Brain microvascular endothelial cell (primary cell): ENCODE results near the gene SUPT5H.
A peak's percentile ranks its signal among the peaks of the same experiment; 100 is the strongest.
"Not testable (repeated sequence)": the region's sequence is repeated elsewhere in the genome, so short reads cannot be mapped to it uniquely, and the experiment has no call there.

Experiments
- DNase-seq: peaks from one replicate; pipeline ENCODE4 v3.0.0-alpha.2; 2020
- H3K27ac ChIP-seq: fragments of 250-450 bp; sonication (Bioruptor Pico); 2 replicates; pipeline ENCODE4 v1.5.1; 2020; ENCODE audit warnings: mild to moderate bottlenecking, moderate library complexity
- H3K27me3 ChIP-seq: fragments of 250-450 bp; sonication (Bioruptor Pico); replicated peaks from 2 replicates; pipeline ENCODE4 v1.5.1; 2020; ENCODE audit warnings: mild to moderate bottlenecking
- H3K36me3 ChIP-seq: fragments of 250-450 bp; sonication (Bioruptor Pico); replicated peaks from 2 replicates; pipeline ENCODE4 v1.5.1; 2020; ENCODE audit warnings: mild to moderate bottlenecking
- H3K4me3 ChIP-seq: 2 replicates; pipeline ENCODE4 v1.5.1; 2011; ENCODE audit warnings: low read depth, mild to moderate bottlenecking, control low read depth, low read length, moderate library complexity
- in situ Hi-C: cut with HindIII; loops from 2 replicates; pipeline ENCODE4 v1.10.0; 2017; ENCODE audit warnings: low sequenced_read_pairs, low pct_ligation_motif_present
- TF ChIP-seq, protein P1 (sequence below): IDR thresholded peaks from 2 replicates; pipeline ENCODE4 v1.5.1; 2011; ENCODE audit warnings: low read depth, mild to moderate bottlenecking, moderate library complexity, low read length, control low read depth, inconsistent platforms; ENCODE audit errors: missing control alignments

The SUPT5H gene

DNA sequence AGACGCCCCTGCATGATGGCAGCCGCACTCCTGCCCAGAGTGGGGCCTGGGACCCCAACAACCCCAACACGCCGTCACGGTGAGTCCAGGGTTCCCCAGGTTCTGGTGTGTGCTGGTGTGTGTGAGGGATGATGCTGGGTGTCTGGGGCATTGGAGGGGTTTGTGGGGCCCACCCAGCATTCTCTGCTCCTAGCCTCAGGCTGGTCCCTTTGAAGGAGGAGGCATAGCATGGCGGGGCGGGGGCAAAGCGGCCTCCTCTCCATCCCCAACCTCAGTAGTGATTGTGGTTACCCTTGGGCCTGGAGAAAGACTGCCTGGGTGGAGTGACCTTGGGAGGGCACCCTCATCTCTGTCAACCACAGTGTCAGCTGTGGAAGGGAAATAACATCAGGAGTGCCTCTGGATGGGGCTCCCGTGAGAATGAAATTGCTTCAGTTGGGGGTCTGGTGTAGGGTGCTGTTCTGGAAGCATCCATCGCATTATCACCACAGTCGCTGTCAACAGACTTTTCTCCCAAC, 28.1 kb downstream of the SUPT5H start:
- TF ChIP-seq, protein P1, sequence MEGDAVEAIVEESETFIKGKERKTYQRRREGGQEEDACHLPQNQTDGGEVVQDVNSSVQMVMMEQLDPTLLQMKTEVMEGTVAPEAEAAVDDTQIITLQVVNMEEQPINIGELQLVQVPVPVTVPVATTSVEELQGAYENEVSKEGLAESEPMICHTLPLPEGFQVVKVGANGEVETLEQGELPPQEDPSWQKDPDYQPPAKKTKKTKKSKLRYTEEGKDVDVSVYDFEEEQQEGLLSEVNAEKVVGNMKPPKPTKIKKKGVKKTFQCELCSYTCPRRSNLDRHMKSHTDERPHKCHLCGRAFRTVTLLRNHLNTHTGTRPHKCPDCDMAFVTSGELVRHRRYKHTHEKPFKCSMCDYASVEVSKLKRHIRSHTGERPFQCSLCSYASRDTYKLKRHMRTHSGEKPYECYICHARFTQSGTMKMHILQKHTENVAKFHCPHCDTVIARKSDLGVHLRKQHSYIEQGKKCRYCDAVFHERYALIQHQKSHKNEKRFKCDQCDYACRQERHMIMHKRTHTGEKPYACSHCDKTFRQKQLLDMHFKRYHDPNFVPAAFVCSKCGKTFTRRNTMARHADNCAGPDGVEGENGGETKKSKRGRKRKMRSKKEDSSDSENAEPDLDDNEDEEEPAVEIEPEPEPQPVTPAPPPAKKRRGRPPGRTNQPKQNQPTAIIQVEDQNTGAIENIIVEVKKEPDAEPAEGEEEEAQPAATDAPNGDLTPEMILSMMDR, result no peak
- DNase-seq, result no peak
- Histone ChIP-seq H3K27ac (no peak overlapping the region), H3K27me3 (no peaks in the 10 kb centered on the region), H3K4me3 (no peak overlapping the region), H3K36me3 (peaks cover 81% of the 10 kb centered on the region)
- in situ Hi-C loops, result no loop called here

DNA sequence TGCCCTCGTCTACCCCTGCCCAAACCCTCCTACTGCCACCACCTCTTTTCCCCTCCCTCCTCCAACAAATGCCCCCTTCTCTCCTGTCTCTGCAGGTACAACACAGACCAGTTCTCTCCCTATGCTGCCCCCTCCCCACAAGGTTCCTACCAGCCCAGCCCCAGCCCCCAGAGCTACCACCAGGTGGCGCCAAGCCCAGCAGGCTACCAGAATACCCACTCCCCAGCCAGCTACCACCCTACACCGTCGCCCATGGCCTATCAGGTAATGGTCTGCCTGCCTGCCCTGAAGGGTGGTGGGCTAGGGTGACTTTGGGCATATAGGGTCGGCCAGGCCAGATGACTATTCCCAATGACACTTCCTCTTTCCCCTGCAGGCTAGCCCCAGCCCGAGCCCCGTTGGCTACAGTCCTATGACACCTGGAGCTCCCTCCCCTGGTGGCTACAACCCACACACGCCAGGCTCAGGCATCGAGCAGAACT, 28.8 kb downstream of the SUPT5H start:
- Histone ChIP-seq H3K4me3 (no peak overlapping the region), H3K36me3 (peaks cover 74% of the 10 kb centered on the region), H3K27ac (no peak overlapping the region), H3K27me3 (no peaks in the 10 kb centered on the region)
- TF ChIP-seq, protein P1, result peak; percentile 94
- DNase-seq, result peak; percentile 18
- in situ Hi-C loops, result no loop called here

DNA sequence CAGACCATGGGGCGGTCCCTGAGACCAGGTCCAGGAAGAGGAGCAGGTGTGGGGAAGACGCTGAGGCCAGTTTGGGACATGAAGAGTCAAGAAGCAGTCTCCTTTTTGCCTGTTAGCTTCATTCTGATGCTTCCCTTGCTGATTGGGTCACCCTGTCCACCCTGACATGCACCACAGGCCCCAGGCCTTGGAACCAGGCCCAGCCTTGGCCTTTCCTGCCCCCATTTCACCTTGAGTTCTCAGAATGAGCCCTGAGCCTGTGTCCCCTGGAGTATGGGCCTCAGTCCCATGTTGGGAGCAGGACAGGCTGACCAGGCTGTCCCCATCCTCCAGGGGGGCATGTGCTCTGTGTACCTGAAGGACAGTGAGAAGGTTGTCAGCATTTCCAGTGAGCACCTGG, 30.4 kb downstream of the SUPT5H start:
- H3K27ac ChIP-seq, result no peak overlapping the region
- H3K36me3 ChIP-seq, result peaks cover 58% of the 10 kb centered on the region
- H3K27me3 ChIP-seq, result no peaks in the 10 kb centered on the region
- no peak overlapping the region for H3K4me3 ChIP-seq
- in situ Hi-C loops, result no loop called here
- TF ChIP-seq, protein P1, result no peak
- no peak for DNase-seq

DNA sequence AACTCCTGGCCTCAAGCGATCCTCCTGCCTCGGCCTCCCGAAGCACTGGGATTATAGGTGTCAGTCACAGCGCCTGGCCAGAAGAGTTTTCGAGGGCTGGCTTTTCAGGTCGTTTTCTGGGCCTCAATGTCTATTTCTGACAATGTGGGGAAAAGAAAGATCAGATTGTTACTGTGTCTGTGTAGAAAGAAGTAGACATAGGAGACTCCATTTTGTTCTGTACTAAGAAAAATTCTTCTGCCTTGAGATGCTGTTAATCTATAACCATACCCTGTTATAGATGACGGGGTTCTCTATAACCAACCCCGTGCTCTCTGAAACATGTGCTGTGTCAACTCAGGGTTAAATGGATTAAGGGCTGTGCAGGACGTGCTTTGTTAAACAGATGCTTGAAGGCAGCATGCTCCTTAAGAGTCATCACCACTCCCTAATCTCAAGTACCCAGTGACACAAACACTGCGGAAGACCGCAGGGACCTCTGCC, 34.0 kb downstream of the SUPT5H start:
- H3K27ac ChIP-seq, DNase-seq, H3K4me3 ChIP-seq, in situ Hi-C loops, H3K27me3 ChIP-seq: not testable (repeated sequence)
- H3K36me3 ChIP-seq, result peaks cover 27% of the 10 kb centered on the region

DNA sequence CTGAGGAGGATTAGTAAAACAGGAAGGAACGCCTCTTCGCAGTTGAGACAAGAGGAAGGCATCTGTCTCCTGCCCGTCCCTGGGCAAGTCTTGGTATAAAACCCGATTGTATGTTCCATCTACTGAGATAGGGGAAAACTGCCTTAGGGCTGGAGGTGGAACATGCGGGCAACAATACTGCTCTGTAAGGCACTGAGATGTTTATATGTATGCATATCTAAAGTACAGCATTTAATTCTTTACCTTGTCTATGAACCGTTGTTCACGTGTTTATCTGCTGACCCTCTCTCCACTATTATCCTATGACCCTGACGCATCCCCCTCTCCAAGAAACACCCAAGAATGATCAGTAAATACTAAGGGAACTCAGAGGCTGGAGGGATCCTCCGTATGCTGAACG, 34.5 kb downstream of the SUPT5H start:
- TF ChIP-seq, protein P1, result no peak

DNA sequence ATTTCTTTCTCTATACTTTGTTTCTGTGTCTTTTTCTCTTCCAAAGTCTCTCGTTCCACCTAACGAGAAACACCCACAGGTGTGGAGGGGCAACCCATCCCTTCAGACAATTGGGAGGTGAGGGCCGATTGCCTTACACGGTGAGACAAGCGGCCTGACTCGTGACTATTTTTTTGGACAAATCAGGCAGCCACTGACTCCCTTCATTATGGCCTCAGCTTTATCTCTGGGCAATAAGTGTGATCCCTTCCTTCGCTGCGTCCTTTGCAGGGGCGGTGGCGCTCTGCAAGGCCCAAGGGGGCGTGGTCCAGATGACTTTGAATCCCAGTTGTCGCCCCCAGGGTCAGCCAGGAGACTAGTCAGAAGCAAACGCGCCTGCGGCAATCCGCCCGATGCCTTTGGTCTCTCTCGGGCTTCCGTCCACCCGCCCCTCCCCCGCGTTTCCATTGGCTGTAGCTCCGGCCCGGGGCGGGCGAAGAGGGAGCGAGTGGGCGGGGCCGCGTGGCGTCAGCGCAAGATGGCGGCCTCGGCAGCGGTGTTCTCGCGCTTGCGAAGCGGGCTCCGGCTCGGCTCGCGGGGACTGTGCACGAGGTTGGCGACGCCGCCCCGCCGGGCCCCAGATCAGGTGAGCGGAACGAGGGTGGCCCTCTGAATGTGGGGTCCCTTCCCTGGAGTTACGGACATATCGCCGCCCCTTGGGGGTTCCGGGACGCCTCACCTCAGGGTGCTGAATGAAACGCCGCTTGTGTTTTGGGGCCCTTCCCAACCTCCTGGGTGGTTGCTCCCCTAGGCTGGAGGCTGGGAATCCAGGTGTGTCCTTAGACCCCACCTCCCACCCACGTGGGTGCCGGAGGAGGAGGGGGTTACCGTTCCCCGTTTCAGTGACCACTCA, 35.2 kb downstream of the SUPT5H start, which contains the start of gene TIMM50:
TSS of gene TIMM50 (plus strand) at position 502 of the 892 bp plus-strand sequence. CDS start at position 518, 16 bp downstream.
- no peaks in the 10 kb centered on the region for H3K27me3 ChIP-seq
- peak within 1 kb of the TSS; percentile 87 for H3K27ac ChIP-seq
- in situ Hi-C loops, result no loop called here
- DNase-seq, result peak; percentile 96
- peak within 1 kb of the TSS; percentile 99 for H3K4me3 ChIP-seq
- peaks cover 25% of the 10 kb centered on the region for H3K36me3 ChIP-seq
- TF ChIP-seq, protein P1, result no peak

More for the DNA sequence above, 34.5 kb downstream of the SUPT5H start:
- no peak for DNase-seq
- Histone ChIP-seq H3K36me3 (peaks cover 22% of the 10 kb centered on the region), H3K27me3 (no peaks in the 10 kb centered on the region), H3K4me3 (peak overlapping the region; percentile 99), H3K27ac (peak overlapping the region; percentile 87)
- in situ Hi-C loops, result no loop called here
